Pancreas (tissue), 10 donors: ENCODE results near the gene ZDHHC11. TPM values are rescaled to one million over a fixed set of nuclear protein-coding genes. Genes with fewer than 3 reads are reported as not detected.
"Not testable (repeated sequence)": the region's sequence is repeated elsewhere in the genome, so short reads cannot be mapped to it uniquely, and the experiment has no call there.

ENCODE experiments used
- ATAC-seq, 4 donors: fragments of 200-7000 bp; cut with Tn5 transposase; one replicate each; pipeline versions ENCODE4 v1.8.0 to v1.9.1; 2020; ENCODE audit warnings: mild to moderate bottlenecking in 4 of 4, moderate library complexity in 4 of 4
- DNase-seq, 6 donors: peaks; one replicate each; pipeline ENCODE4 v3.0.0-alpha.2; 2020
- FAIRE-seq: peaks from 2 replicates; lab custom pipeline; 2012; peaks lifted over from hg19 to GRCh38; lab: Jason Lieb, UNC
- H3K27ac ChIP-seq, 4 donors: fragments of 200-600 bp; sonication (generic); 1 replicate in 3 of 4; 2 replicates in 1 of 4; pipeline versions ENCODE4 v1.5.0 to v1.8.0; 2020
- H3K27me3 ChIP-seq, 4 donors: fragments of 200-600 bp; one replicate each; pipeline ENCODE4 v1.8.0; 2021
- H3K36me3 ChIP-seq, 3 donors: fragments of 200-600 bp; sonication (generic) in 1 of 3; one replicate each; pipeline versions ENCODE4 v1.5.0 to v1.8.0; 2020 to 2021
- H3K4me1 ChIP-seq, 3 donors: fragments of 200-600 bp; one replicate each; pipeline ENCODE4 v1.8.0; 2021
- H3K4me3 ChIP-seq, 4 donors: fragments of 200-600 bp; sonication (generic) in 2 of 4; one replicate each; pipeline versions ENCODE4 v1.5.0 to v1.8.0; 2020 to 2021
- H3K9me3 ChIP-seq, 4 donors: fragments of 200-600 bp; one replicate each; pipeline ENCODE4 v1.8.0; 2021
- WGBS, 2 donors: extraction: QIAGEN DNeasy Blood & Tissue Kit; methylation state at CpG; one replicate each; pipeline ENCODE4 v1.1.7; 2013; 5-methylcytosine and 5-hydroxymethylcytosine counted together
- intact Hi-C, 3 donors: fragments of 100-400 bp; cut with DNase I; formaldehyde crosslinking; loops; one replicate each; pipeline versions ENCODE4 v1.11.1 to v1.14.2; 2022
- polyA plus RNA-seq, 2 donors: library from polyadenylated mRNA; stranded (reverse); fragments of 200-250 nt; gene quantifications; one replicate each; pipeline ENCODE4 v1.2.3, GENCODE V29; 2013
- total RNA-seq, 6 donors: library from RNA; stranded (reverse); fragmentation: NEBNext Ultra II Directional in 4 of 6; extraction: Animal tissue kit (Norgen Biotek cat#: 25700) in 4 of 6; gene quantifications; one replicate each; pipeline versions ENCODE4 v1.2.1 to v1.2.4, GENCODE V29; 2021 to 2023
- TF ChIP-seq, protein P1 (sequence below), 4 donors: fragments of 200-600 bp; sonication (generic) in 3 of 4; IDR thresholded peaks; one replicate each; pipeline versions ENCODE4 v1.5.0 to v1.8.0; 2021; ENCODE audit warnings: antibody characterized with exemption in 4 of 4
- donor health status: healthy with polysubstance abuse.
- donor health status: DM: no; HTN: no; CAD: no; lungs with moderate emphysema.
- donor health status: DM: no; HTN: no; CAD: no.
- donor health status: control.
- donor health status: control.
- donor health status: Bipolar disorder and iron deficiency.
- donor health status: DM: yes; HTN: yes; CAD: no.
- donor health status: DM: no; HTN: no; CAD: no.
- donor health status: DM: no; HTN: no; CAD: no.
- donor health status: DM: yes; HTN: yes; CAD: no.

ZDHHC11 gene
- total and polyA plus RNA-seq, 8 donors: 3.6 to 18.1 (median 7.8) TPM

DNA sequence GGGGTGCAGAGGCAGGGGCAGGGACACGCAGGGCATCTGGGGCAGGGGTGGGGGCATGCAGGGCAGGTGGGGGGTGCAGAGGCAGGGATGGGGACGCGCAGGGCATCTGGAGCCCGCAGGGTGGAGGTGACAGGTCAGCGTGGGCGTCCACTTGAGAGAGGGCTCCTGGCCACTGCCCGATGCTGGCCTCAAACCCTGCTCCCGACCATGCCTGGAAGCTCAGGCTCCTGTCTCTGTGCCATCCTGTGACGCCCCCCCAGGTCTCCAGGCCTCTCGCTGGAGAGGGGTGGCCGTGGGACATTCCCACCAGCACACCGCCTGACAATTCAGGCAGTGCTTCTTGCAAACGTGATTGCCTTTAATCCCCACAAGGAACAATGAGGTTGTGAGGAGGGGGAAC is 99.3 kb downstream of the ZDHHC11 start:
- TF ChIP-seq, protein P1, sequence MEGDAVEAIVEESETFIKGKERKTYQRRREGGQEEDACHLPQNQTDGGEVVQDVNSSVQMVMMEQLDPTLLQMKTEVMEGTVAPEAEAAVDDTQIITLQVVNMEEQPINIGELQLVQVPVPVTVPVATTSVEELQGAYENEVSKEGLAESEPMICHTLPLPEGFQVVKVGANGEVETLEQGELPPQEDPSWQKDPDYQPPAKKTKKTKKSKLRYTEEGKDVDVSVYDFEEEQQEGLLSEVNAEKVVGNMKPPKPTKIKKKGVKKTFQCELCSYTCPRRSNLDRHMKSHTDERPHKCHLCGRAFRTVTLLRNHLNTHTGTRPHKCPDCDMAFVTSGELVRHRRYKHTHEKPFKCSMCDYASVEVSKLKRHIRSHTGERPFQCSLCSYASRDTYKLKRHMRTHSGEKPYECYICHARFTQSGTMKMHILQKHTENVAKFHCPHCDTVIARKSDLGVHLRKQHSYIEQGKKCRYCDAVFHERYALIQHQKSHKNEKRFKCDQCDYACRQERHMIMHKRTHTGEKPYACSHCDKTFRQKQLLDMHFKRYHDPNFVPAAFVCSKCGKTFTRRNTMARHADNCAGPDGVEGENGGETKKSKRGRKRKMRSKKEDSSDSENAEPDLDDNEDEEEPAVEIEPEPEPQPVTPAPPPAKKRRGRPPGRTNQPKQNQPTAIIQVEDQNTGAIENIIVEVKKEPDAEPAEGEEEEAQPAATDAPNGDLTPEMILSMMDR (IDR thresholded peaks at IDR 0.05): no peak
- peak in 2 of 6 donors; percentile 6 to 23 for DNase-seq
- Histone ChIP-seq H3K27ac (no peak overlapping the region), H3K4me3 (no peak overlapping the region), H3K36me3 (no peaks in the 10 kb centered on the region), H3K27me3 (no peaks in the 10 kb centered on the region), H3K4me1 (no peaks in the 10 kb centered on the region), H3K9me3 (no peaks in the 10 kb centered on the region)
- no peak for FAIRE-seq
- 87 to 90% methylated on average over 3 to 11 of the region's 13 CpGs for WGBS, 2 donors
- intact Hi-C loops: loop anchor here in 2 of 3 donors (5.0 to 10.0 kb wide), 2 partner anchors 91 to 93 kb away; no protein-coding TSS in a partner anchor
- ATAC-seq: no peak

DNA sequence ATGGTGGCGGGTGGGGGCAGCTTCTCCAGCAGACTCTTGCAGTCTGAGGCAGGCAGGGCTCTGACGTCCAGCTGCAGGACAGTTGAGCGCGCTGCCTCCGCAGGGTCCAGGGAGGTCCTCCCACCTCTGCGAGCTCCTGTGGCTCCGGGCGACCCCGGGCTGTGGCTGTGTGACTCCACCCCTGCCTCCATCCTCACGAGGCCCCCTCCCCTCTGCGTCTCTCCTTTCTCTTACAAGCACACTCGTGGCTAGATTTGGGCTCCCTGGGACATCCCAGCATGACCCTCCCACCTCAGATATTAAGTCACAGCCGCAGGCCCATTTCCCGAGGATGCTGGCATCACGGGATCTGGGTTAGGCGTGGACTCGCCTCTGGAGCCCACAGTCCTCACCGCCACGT is 100.6 kb downstream of the ZDHHC11 start:
- DNase-seq: peak in 2 of 6 donors; percentile 6 to 43
- H3K4me3 ChIP-seq, H3K27me3 ChIP-seq, H3K4me1 ChIP-seq, H3K36me3 ChIP-seq, FAIRE-seq, H3K9me3 ChIP-seq, ATAC-seq, H3K27ac ChIP-seq: not testable (repeated sequence)
- intact Hi-C loops: loop anchor here in 2 of 3 donors (5.0 to 10.0 kb wide), 2 partner anchors 92 to 95 kb away; no protein-coding TSS in a partner anchor
- WGBS, 2 donors: 86 to 95% methylated on average over 12 to 18 of the region's 19 CpGs

DNA sequence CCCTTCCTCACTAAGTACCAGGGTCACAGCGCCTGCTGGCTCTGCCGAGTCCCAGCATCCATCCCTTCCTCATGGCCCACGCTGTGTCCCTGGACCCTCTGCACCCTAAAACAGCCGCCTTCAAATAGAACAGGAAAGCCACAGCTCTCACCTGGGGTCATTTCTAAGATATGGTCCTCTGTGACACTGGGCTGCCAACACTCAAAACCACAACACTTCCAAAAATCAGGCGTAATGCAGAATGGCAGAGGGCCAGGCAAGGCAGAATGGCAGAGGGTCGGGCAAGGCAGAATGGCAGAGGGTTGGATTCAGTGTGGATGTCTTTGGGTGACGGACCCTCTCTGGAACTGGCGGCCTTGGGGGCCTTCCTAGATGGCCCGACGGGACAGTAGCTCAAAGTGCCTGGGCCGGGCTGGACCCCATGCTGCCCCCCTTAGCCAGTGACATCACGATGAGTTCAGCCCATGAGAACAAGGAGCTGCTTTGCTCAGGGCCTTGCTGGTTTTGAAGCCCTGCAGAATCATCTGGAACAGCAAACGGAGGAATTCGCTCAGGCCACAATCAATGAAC is 101.6 kb downstream of the ZDHHC11 start:
- TF ChIP-seq, protein P1 (IDR thresholded peaks at IDR 0.05): no peak
- no peaks in the 10 kb centered on the region for H3K4me1 ChIP-seq
- H3K27ac ChIP-seq: no peak overlapping the region
- no peaks in the 10 kb centered on the region for H3K36me3 ChIP-seq
- intact Hi-C loops: no loop called here
- FAIRE-seq (no peak), ATAC-seq (no peak), DNase-seq (peak in 2 of 6 donors; percentile 5 to 29)
- H3K27me3 ChIP-seq: no peaks in the 10 kb centered on the region
- no peaks in the 10 kb centered on the region for H3K9me3 ChIP-seq
- 86 to 93% methylated on average over 13 to 14 of the region's 14 CpGs for WGBS, 2 donors
- H3K4me3 ChIP-seq: no peak overlapping the region

DNA sequence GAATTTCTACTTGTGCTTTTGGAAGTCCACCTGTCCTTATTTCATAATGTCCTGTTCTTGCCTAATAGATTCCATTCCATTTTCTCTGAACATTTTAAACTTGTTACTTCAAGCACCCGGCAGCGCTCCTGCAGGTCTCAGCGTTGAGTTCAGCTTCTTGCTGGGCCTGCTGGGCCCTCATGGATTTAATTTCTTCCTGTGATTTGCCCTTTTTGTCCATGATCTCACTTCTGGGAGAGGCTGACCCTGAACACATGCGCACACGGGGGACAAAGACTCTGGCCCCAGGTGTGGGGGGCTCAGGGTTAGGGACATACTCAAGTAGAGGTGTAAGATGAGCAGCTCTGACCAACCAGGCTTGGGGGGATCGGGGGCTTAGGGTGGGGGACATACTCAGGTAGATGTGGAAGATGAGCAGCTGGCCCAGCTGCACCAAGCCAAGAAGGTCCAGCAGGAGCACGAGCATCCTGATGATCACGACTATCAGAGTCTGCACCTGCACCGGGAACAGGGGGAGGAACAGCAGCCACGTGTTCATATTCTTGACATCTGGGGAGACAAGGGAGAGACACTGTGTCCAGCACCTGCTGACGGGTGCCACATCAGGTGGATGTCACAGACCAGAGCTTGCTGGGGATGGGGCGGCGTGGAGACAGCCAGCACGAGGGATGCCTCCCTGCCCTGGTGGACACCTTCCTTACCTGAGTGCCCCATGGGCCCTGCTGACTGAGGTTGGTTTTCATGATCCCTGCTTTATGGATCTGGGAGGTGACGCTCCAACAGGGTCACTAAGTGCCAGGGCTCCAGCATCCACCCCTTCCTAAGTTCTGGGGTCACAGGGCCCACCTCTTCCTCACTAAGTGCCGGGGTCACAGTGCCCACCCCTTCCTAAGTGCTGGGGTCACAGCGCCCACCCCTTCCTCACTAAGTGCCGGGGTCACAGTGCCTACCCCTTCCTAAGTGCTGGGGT is 102.5 kb downstream of the ZDHHC11 start:
- H3K27me3 ChIP-seq, H3K27ac ChIP-seq, H3K4me3 ChIP-seq, FAIRE-seq, H3K9me3 ChIP-seq, ATAC-seq, H3K4me1 ChIP-seq, H3K36me3 ChIP-seq, intact Hi-C loops: not testable (repeated sequence)
- WGBS, 2 donors: 79 to 96% methylated on average over 16 to 17 of the region's 18 CpGs
- peak in 2 of 6 donors; percentile 4 to 16 for DNase-seq

DNA sequence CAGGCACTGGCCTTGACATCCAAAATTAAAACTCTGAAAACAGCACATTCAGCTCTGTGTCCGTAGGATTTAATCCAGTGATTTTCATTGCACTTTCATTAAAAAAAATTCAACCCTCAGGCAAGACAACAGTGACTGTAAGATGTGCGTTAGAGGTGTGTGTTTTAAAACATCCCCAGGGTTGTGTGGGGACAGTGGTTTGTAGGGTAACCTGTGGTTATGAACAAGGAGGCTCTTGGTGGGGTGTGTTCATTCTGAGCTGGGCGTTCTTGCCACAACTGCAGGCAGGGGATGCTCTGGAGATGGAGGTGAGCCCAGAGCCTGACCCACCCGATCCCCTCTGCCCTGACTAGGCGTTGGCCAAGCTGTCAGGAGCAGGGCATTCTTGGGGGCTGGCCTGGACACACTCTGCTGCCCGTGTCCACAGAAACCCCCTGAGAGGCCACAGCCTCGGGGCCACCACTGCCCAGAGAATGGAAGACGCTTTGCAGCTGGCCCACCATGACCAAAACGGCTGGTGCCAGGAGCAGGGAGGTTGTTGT is 103.4 kb downstream of the ZDHHC11 start:
- H3K27me3 ChIP-seq, ATAC-seq, H3K36me3 ChIP-seq, H3K4me3 ChIP-seq, intact Hi-C loops, FAIRE-seq, H3K9me3 ChIP-seq, DNase-seq, H3K27ac ChIP-seq, H3K4me1 ChIP-seq: not testable (repeated sequence)
- 73 to 87% methylated on average over 3 to 4 of the region's 9 CpGs for WGBS, 2 donors

DNA sequence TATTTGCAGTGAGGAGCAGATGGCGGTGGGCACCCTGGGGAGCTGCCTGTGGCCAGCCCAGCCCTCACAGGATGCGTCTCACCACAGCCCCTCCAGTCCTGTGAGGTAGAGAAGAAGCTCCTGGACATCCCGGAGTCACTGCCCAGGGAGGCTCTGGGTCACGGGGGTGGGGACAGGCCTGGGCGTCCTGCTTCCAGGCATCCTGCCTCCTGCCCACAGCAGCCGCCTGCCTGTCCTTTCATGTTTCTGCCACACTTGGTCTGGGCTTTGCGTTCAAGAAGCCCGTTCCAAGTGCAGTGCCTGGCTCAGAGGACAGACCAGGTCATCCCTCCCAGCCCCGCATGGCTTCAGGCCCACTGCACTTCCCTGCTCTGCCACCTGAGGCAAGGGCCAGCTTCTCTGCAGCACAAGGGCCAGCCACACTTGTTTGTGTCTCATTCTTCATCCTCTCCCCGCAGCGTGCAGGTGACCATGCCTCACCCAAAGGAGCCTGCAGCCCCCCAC is 104.5 kb downstream of the ZDHHC11 start:
- Histone ChIP-seq H3K9me3 (no peaks in the 10 kb centered on the region), H3K36me3 (no peaks in the 10 kb centered on the region), H3K27me3 (no peaks in the 10 kb centered on the region), H3K4me1 (no peaks in the 10 kb centered on the region), H3K4me3 (no peak overlapping the region), H3K27ac (no peak overlapping the region)
- no peak for FAIRE-seq
- no peak for ATAC-seq
- TF ChIP-seq, protein P1 (IDR thresholded peaks at IDR 0.05): no peak
- WGBS, 2 donors: 71 to 91% methylated on average over 10 of the region's 11 CpGs
- DNase-seq: peak in 1 of 6 donors; percentile 30
- intact Hi-C loops: no loop called here
